ENCODE results near the gene FRMD4B.

GRCh38 chr3:69360690-69361089 lies 25.2 kb downstream of the FRMD4B start:
- TF ChIP-seq, protein P1, sequence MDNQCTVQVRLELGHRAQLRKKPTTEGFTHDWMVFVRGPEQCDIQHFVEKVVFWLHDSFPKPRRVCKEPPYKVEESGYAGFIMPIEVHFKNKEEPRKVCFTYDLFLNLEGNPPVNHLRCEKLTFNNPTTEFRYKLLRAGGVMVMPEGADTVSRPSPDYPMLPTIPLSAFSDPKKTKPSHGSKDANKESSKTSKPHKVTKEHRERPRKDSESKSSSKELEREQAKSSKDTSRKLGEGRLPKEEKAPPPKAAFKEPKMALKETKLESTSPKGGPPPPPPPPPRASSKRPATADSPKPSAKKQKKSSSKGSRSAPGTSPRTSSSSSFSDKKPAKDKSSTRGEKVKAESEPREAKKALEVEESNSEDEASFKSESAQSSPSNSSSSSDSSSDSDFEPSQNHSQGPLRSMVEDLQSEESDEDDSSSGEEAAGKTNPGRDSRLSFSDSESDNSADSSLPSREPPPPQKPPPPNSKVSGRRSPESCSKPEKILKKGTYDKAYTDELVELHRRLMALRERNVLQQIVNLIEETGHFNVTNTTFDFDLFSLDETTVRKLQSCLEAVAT (IDR thresholded peaks at IDR 0.05): no peak
- TF ChIP-seq RAD21 (IDR thresholded peaks at IDR 0.05; ENCODE audit: insufficient read depth, low read depth, low read length): no peak
- no peak for TF ChIP-seq CTCF (IDR thresholded peaks at IDR 0.05 in 2 of 3, conservative IDR thresholded peaks at IDR 0.05 in 1 of 3; ENCODE audit: control insufficient read depth in 2 of 3, extremely low read depth in 1 of 3, insufficient read depth in 1 of 3, low read depth in 3 of 3, low read length in 3 of 3)
